HG02973 (cell line): ENCODE results near the gene TESK2.

Experiments used
- ATAC-seq: cut with Tn5 transposase; IDR thresholded peaks from one replicate; pipeline ENCODE4 v1.9.1; 2021; ENCODE audit warnings: moderate library complexity; ENCODE audit not compliant: unreplicated experiment

TESK2 gene

GRCh38 chr1:45340816-45341466, 150.0 kb downstream of the TESK2 start:
- no peak for ATAC-seq

GRCh38 chr1:45339789-45340558, 151.0 kb downstream of the TESK2 start, which contains the start of the genes MUTYH and TOE1:
Gene MUTYH (minus strand): TSS chr1:45340440. CDS start chr1:45334505, 5,935 bp downstream.
Gene TOE1 (plus strand): TSS chr1:45340170. CDS start chr1:45340253, 83 bp downstream.
- peak; percentile 76 for ATAC-seq

- no peak for ATAC-seq
These were observed 153.2 kb downstream of the TESK2 start for GRCh38 chr1:45337630-45338325.

GRCh38 chr1:45335855-45336324, 155.1 kb downstream of the TESK2 start:
- no peak for ATAC-seq

GRCh38 chr1:45334308-45335245, 156.4 kb downstream of the TESK2 start:
- ATAC-seq = no peak

GRCh38 chr1:45332346-45332720, 158.6 kb downstream of the TESK2 start:
- no peak for ATAC-seq

GRCh38 chr1:45331436-45332345, 159.3 kb downstream of the TESK2 start:
- ATAC-seq = no peak

- ATAC-seq = no peak
These were observed 161.5 kb downstream of the TESK2 start for GRCh38 chr1:45329445-45329844.

GRCh38 chr1:45328680-45329079, 162.3 kb downstream of the TESK2 start:
- ATAC-seq = no peak

GRCh38 chr1:45327644-45328515, 163.1 kb downstream of the TESK2 start:
- no peak for ATAC-seq

- ATAC-seq = no peak
These were observed 164.0 kb downstream of the TESK2 start, which contains the start of gene HPDL for GRCh38 chr1:45326627-45327623. Gene HPDL (plus strand): TSS chr1:45326895. CDS start chr1:45327149, 254 bp downstream.

GRCh38 chr1:45325851-45326506, 165.0 kb downstream of the TESK2 start:
- no peak for ATAC-seq

GRCh38 chr1:45322486-45323040, 168.4 kb downstream of the TESK2 start:
- ATAC-seq = no peak

GRCh38 chr1:45321444-45321843, 169.5 kb downstream of the TESK2 start:
- no peak for ATAC-seq

- ATAC-seq = no peak
These were observed 171.2 kb downstream of the TESK2 start for GRCh38 chr1:45319761-45320160.

GRCh38 chr1:45317166-45317565, 173.8 kb downstream of the TESK2 start:
- no peak for ATAC-seq
